PFSK-1 (cell line): ENCODE results near the gene AXDND1.

Experiments
- FOXP2 ChIP-seq: optimal IDR thresholded peaks from 2 replicates; pipeline ENCODE3; 2011; ENCODE audit warnings: borderline replicate concordance, control low read depth, inconsistent platforms; ENCODE audit not compliant: insufficient read depth; ENCODE audit errors: extremely low read length, extremely low read depth
- POLR2AphosphoS5 ChIP-seq: IDR thresholded peaks from 2 replicates; pipeline ENCODE4 v1.6.1; 2012; ENCODE audit warnings: low read depth, mild to moderate bottlenecking, control low read depth, low read length, moderate library complexity
- SIN3A ChIP-seq: IDR thresholded peaks from 2 replicates; pipeline ENCODE4 v1.6.1; 2012; ENCODE audit warnings: mild to moderate bottlenecking, low read length, moderate library complexity, borderline replicate concordance; ENCODE audit not compliant: insufficient read depth
- TAF1 ChIP-seq: IDR thresholded peaks from 2 replicates; pipeline ENCODE4 v1.6.1; 2012; ENCODE audit warnings: low read length, control low read depth, borderline replicate concordance; ENCODE audit not compliant: insufficient read depth
- TF ChIP-seq, protein P1 (sequence below), 2 experiments: IDR thresholded peaks; 2 replicates each; pipeline versions ENCODE4 v1.6.1 to v1.8.0; 2011 to 2012; ENCODE audit warnings: low read depth in 2 of 2, low read length in 2 of 2, control low read depth in 1 of 2, inconsistent platforms in 1 of 2, mild to moderate bottlenecking in 1 of 2, moderate library complexity in 1 of 2; ENCODE audit not compliant: insufficient read depth in 1 of 2

AXDND1 gene

DNA sequence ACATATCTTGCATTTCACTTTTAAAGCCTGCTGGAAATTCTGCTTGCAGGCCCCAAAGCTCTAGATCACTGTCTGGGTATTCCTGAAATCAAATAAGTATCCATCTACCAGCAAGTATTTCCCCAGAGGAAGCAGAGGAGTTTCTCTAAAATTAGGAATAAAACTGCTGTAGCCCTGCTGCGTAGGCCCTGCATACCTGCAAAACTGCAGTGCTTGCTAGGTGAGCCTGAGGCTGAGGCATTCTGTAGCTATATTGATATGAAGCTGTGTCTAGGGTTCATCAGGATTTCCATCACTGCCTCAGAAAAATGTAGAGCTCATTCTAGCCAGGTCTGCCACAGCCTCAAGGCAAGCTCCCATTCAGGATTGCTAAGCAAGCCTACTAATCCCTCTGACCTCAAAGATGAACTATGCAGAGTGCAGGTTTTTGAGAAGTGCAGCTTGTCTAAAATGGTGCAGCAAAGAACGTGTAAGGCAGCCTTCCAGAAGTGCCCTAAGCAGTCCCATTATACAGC lies 181.3 kb downstream of the AXDND1 start:
- TF ChIP-seq TAF1, result no peak
- TF ChIP-seq, protein P1, sequence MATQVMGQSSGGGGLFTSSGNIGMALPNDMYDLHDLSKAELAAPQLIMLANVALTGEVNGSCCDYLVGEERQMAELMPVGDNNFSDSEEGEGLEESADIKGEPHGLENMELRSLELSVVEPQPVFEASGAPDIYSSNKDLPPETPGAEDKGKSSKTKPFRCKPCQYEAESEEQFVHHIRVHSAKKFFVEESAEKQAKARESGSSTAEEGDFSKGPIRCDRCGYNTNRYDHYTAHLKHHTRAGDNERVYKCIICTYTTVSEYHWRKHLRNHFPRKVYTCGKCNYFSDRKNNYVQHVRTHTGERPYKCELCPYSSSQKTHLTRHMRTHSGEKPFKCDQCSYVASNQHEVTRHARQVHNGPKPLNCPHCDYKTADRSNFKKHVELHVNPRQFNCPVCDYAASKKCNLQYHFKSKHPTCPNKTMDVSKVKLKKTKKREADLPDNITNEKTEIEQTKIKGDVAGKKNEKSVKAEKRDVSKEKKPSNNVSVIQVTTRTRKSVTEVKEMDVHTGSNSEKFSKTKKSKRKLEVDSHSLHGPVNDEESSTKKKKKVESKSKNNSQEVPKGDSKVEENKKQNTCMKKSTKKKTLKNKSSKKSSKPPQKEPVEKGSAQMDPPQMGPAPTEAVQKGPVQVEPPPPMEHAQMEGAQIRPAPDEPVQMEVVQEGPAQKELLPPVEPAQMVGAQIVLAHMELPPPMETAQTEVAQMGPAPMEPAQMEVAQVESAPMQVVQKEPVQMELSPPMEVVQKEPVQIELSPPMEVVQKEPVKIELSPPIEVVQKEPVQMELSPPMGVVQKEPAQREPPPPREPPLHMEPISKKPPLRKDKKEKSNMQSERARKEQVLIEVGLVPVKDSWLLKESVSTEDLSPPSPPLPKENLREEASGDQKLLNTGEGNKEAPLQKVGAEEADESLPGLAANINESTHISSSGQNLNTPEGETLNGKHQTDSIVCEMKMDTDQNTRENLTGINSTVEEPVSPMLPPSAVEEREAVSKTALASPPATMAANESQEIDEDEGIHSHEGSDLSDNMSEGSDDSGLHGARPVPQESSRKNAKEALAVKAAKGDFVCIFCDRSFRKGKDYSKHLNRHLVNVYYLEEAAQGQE (IDR thresholded peaks at IDR 0.05; ENCODE audit: insufficient read depth in 1 of 2, low read depth in 2 of 2, low read length in 2 of 2), result no peak
- no peak for TF ChIP-seq POLR2AphosphoS5
- no peak for TF ChIP-seq SIN3A
- no peak for TF ChIP-seq FOXP2

DNA sequence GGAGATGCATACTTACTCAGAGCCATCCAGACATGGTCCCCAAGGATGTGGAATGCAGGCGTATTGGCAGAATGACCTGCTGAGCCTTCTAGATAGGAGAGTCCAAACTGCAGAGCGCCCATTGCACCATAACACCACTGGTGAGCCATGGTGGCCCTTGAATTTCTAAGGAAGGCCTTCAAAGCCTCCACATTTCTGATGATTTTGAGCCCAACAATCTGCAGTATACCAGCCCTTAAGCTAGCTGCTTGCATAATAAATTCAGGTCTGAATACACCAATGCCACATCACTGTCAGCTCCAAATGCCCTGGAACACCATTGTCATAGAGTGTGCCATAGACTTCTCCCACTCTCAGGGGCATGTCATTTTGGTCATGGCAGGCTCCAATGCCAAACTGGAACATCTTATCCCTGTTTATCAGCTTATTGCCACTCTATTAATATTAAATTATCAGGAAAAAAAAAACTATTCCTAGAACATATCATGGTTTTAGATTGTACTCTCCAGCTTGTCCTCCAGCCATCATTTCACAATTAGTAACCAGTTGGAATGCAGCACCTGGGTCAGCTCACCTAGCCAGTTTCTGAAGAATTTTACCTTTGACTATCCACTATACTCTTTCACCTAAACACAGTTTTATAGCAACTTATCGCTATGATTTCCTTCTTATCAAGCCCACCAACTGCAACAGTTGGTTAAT lies 183.0 kb downstream of the AXDND1 start:
- TF ChIP-seq, protein P1 (IDR thresholded peaks at IDR 0.05; ENCODE audit: insufficient read depth in 1 of 2, low read depth in 2 of 2, low read length in 2 of 2), result no peak
- no peak for TF ChIP-seq FOXP2

DNA sequence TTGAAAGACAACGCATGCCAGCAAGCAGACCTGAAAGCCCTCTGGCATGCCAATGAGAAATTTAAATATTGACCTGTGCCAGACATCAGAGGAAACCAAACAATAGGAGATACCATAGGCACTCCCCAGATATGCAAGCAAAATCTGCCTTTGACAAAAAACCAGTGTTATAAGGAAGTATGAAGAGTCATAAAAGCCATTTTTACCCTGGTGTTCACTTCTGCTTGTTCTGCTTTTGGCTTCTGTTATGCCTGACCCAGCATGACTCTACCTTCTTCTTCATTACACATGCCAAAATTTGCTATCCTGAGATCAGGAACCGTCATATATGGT lies 183.6 kb downstream of the AXDND1 start:
- TF ChIP-seq FOXP2, result no peak
- no peak for TF ChIP-seq POLR2AphosphoS5
- TF ChIP-seq, protein P1 (IDR thresholded peaks at IDR 0.05; ENCODE audit: insufficient read depth in 1 of 2, low read depth in 2 of 2, low read length in 2 of 2), result no peak
- TF ChIP-seq SIN3A, result no peak
- no peak for TF ChIP-seq TAF1

DNA sequence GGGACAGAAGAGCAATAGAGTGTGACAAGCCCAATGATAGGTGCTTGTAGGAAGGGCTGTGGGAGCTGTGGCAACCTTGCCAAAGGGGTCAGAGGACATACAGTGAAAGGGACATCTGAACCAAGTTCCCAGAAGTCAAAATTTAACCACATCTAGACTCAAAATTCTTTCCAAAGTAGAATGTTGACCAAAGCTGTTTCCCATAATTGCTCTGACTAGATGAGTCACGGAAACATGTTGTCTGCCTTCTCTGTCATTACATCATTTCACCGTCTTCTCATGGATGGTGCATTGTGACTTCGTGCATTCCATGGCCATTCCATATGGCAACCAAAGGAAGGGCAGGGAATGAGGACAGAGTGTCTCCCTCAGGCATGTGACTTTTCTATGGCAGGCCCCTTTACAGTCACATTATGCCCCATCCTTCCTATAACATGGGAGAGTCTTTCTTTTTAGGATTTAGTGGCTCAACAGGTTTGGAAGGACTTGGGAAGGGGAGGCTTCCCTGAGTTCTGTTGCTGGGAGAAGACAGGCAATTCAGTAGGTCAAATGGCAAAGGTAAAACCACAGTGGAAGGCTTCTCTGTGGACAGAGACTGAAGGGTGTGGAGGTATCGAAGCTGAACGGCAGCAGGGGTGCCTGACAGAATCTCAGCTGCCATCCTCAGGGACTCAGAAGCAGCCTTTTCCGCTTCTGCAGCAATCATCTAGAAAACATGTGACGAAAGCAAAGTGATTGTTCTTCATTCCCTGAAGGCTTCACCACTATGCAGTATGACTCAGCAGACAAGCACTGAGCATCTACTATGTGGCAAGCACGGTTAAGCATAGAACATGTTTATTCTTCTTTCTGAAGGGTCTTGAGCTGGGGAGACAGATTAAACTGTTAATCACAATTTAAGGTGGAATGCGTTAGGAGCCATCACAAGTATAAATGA lies 185.2 kb downstream of the AXDND1 start:
- TF ChIP-seq TAF1, result no peak
- no peak for TF ChIP-seq SIN3A
- no peak for TF ChIP-seq POLR2AphosphoS5
- no peak for TF ChIP-seq FOXP2
- TF ChIP-seq, protein P1 (IDR thresholded peaks at IDR 0.05; ENCODE audit: insufficient read depth in 1 of 2, low read depth in 2 of 2, low read length in 2 of 2), result no peak
